HEK293T (cell line): ENCODE data around the gene CHD8.

ENCODE experiments used
- CTCF ChIA-PET: fragments of 350-600 bp; formaldehyde crosslinking; extraction: SDS; loops from one replicate; lab custom pipeline; 2021; ENCODE audit warnings: antibody characterized with exemption, inconsistent platforms; lab: Yijun Ruan, JAX
- POLR2A ChIA-PET: fragments of 350-600 bp; formaldehyde crosslinking; extraction: SDS; loops from one replicate; lab custom pipeline; 2020; ENCODE audit warnings: antibody characterized with exemption, inconsistent platforms; lab: Yijun Ruan, JAX
- DNase-seq: peaks from one replicate; pipeline ENCODE4 v3.0.0; 2012; ENCODE audit warnings: mixed read lengths; ENCODE audit errors: extremely low spot score
- ARNT ChIP-seq: fragments of 450-650 bp; IDR thresholded peaks from 2 replicates; pipeline ENCODE4 v1.6.1; 2017; ENCODE audit warnings: mild to moderate bottlenecking
- BHLHE40 ChIP-seq: fragments of 450-650 bp; IDR thresholded peaks from 2 replicates; pipeline ENCODE4 v1.6.1; 2016; ENCODE audit warnings: mild to moderate bottlenecking, moderate library complexity, borderline replicate concordance
- CTBP1 ChIP-seq: fragments of 450-650 bp; IDR thresholded peaks from 2 replicates; pipeline ENCODE4 v1.6.1; 2016; ENCODE audit warnings: borderline replicate concordance
- ELF4 ChIP-seq: fragments of 450-650 bp; IDR thresholded peaks from 2 replicates; pipeline ENCODE4 v1.6.1; 2017; ENCODE audit warnings: antibody characterized with exemption
- FOXA1 ChIP-seq: fragments of 450-650 bp; IDR thresholded peaks from 2 replicates; pipeline ENCODE4 v1.6.1; 2016; ENCODE audit warnings: mild to moderate bottlenecking
- FOXK2 ChIP-seq: fragments of 450-650 bp; IDR thresholded peaks from 2 replicates; pipeline ENCODE4 v1.6.1; 2016; ENCODE audit warnings: mild to moderate bottlenecking
- FOXM1 ChIP-seq: fragments of 450-650 bp; IDR thresholded peaks from 2 replicates; pipeline ENCODE4 v1.6.1; 2017; ENCODE audit warnings: mild to moderate bottlenecking, borderline replicate concordance
- HDGF ChIP-seq: fragments of 450-650 bp; IDR thresholded peaks from 2 replicates; pipeline ENCODE4 v1.6.1; 2017; ENCODE audit warnings: antibody characterized with exemption, borderline replicate concordance
- L3MBTL2 ChIP-seq: fragments of 450-650 bp; conservative IDR thresholded peaks from 2 replicates; pipeline ENCODE4 v1.6.1; 2016; ENCODE audit warnings: mild to moderate bottlenecking
- LEF1 ChIP-seq: fragments of 450-650 bp; IDR thresholded peaks from 2 replicates; pipeline ENCODE4 v1.6.1; 2017; ENCODE audit warnings: mild to moderate bottlenecking, borderline replicate concordance
- NFRKB ChIP-seq: fragments of 450-650 bp; IDR thresholded peaks from 2 replicates; pipeline ENCODE4 v1.6.1; 2016; ENCODE audit warnings: mild to moderate bottlenecking, moderate library complexity
- PKNOX1 ChIP-seq: fragments of 450-650 bp; IDR thresholded peaks from 2 replicates; pipeline ENCODE4 v1.6.1; 2016
- SP1 ChIP-seq: fragments of 450-650 bp; IDR thresholded peaks from 2 replicates; pipeline ENCODE4 v1.6.1; 2017
- SUZ12 ChIP-seq: fragments of 450-650 bp; IDR thresholded peaks from 2 replicates; pipeline ENCODE4 v1.6.1; 2016; ENCODE audit warnings: mild to moderate bottlenecking
- TARDBP ChIP-seq: fragments of 450-650 bp; IDR thresholded peaks from 2 replicates; pipeline ENCODE4 v1.6.1; 2016
- ZNF384 ChIP-seq: fragments of 450-650 bp; IDR thresholded peaks from 2 replicates; pipeline ENCODE4 v1.6.1; 2016

The CHD8 gene

GRCh38 chr14:21437063-21437901 lies 18.6 kb downstream of the CHD8 start:
- POLR2A ChIA-PET: interaction anchor here (0.8 to 3.1 kb wide), 19 partner anchors 9 to 163 kb away, joined by 3 to 57 read pairs (median 4); partner anchors contain the start of genes CHD8, METTL3, RAB2B and SUPT16H
- CTCF ChIA-PET: interaction anchor here (0.6 to 0.8 kb wide), 4 partner anchors 42 to 369 kb away, joined by 3 to 4 read pairs (median 4); no protein-coding TSS in a partner anchor
- peak; percentile 94 for DNase-seq
- TF ChIP-seq HDGF: no peak
- TF ChIP-seq NFRKB: no peak
- no peak for TF ChIP-seq SUZ12
- TF ChIP-seq PKNOX1: peak; percentile 99
- TF ChIP-seq LEF1: no peak

- ChIA-PET CTCF (interaction anchor here (0.8 kb wide), 2 partner anchors 56 to 368 kb away, joined by 3 to 4 read pairs; no protein-coding TSS in a partner anchor), POLR2A (interaction anchor here (0.9 to 3.1 kb wide), 17 partner anchors 9 to 162 kb away, joined by 3 to 57 read pairs (median 5); partner anchors contain the start of genes CHD8, METTL3, RAB2B and SUPT16H)
- TF ChIP-seq FOXA1 (no peak), LEF1 (no peak), SP1 (no peak), CTBP1 (no peak), ELF4 (no peak), BHLHE40 (no peak), FOXM1 (no peak), ZNF384 (no peak), NFRKB (no peak), TARDBP (no peak), ARNT (no peak), SUZ12 (no peak), HDGF (no peak), PKNOX1 (no peak), FOXK2 (no peak)
- DNase-seq: no peak
Measured at GRCh38 chr14:21436567-21437062, 19.3 kb downstream of the CHD8 start.

- ChIA-PET CTCF (no interaction called here), POLR2A (interaction anchor here (1.4 kb wide), 1 partner anchor 24 kb away, joined by 4 read pairs; the partner anchor contains the start of gene CHD8)
- no peak for DNase-seq
- TF ChIP-seq ARNT: no peak
- TF ChIP-seq CTBP1: no peak
- TF ChIP-seq FOXK2: no peak
- TF ChIP-seq SP1: no peak
- no peak for TF ChIP-seq L3MBTL2
- TF ChIP-seq SUZ12: no peak
- TF ChIP-seq FOXM1: no peak
- TF ChIP-seq ZNF384: no peak
Measured at GRCh38 chr14:21431126-21431525, 24.8 kb downstream of the CHD8 start.

- TF ChIP-seq ZNF384: no peak
- TF ChIP-seq BHLHE40: no peak
- TF ChIP-seq ELF4: no peak
- TF ChIP-seq ARNT: no peak
- TF ChIP-seq LEF1: no peak
- CTCF ChIA-PET: no interaction called here
Measured at GRCh38 chr14:21428930-21429329, 27.0 kb downstream of the CHD8 start.

GRCh38 chr14:21426692-21427091 lies 29.2 kb downstream of the CHD8 start:
- no peak for DNase-seq
- no peak for TF ChIP-seq FOXM1
- no peak for TF ChIP-seq SP1
- no peak for TF ChIP-seq TARDBP
- no peak for TF ChIP-seq SUZ12
- no peak for TF ChIP-seq LEF1
- CTCF ChIA-PET: interaction anchor here (0.6 kb wide), 1 partner anchor 456 kb away, joined by 3 read pairs; no protein-coding TSS in a partner anchor
- POLR2A ChIA-PET: interaction anchor here (2.0 kb wide), 1 partner anchor 11 kb away, joined by 12 read pairs; no protein-coding TSS in a partner anchor

More at GRCh38 chr14:21428930-21429329, 27.0 kb downstream of the CHD8 start:
- DNase-seq: no peak
- POLR2A ChIA-PET: no interaction called here

- TF ChIP-seq FOXM1 (no peak), PKNOX1 (no peak), FOXK2 (no peak), CTBP1 (no peak), ELF4 (no peak), ZNF384 (no peak), FOXA1 (no peak), L3MBTL2 (no peak), SP1 (no peak), BHLHE40 (no peak), TARDBP (no peak), NFRKB (no peak), HDGF (no peak), SUZ12 (no peak), ARNT (no peak), LEF1 (no peak)
- no peak for DNase-seq
- CTCF ChIA-PET: no interaction called here
- POLR2A ChIA-PET: interaction anchor here (0.9 to 1.4 kb wide), 2 partner anchors 18 to 39 kb away, joined by 3 read pairs; no protein-coding TSS in a partner anchor
Measured at GRCh38 chr14:21419528-21419927, 36.4 kb downstream of the CHD8 start.
